ENCODE data around the gene ALCAM.

Gene ALCAM

DNA sequence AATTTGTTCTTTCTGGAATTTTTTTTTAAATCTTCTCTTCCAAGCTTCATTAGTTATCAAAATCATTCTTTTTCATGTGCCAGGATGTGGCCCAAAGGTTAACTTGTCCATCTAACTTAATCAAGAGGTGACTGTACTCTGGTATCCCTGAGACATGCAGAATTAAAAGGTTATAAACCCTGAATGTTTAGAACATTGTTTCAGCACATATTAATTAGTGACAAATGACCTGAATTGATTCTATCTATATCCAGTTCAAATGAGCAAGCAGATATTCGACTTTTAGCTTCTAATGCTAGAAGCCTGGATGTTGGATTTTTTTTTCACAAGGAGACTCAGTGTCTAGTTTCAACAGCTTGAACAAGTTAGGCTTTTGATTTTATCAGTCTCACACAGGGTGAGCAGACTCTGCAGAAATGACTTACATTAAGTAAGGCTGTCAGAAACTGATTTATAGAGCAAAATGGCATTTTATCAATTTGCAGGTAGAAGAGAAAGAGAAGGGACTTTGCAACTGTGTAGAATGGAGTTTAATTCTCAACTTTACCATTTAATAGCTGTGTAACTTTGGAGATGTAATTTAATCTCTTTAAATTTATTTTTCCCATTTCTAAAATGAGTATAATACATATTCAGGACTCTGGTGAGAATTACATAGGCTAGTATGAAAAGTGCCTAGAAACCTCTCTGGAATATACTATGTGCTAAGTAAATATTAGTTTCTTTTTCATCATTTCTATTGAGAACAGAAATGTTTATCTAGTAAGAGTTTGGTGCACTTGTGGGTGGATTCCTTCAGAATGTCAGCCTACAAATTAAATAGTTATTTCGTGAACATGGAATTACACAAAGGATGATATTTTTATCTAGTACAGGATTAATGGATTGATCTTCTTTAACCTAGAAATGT, 100.0 kb downstream of the ALCAM start:
- Histone ChIP-seq H3K4me3 (ENCODE audit: insufficient read length, low read depth) (no peak overlapping the region), H3K4me1 (ENCODE audit: insufficient read depth, insufficient read length) (no peaks in the 10 kb centered on the region), H3K9ac (ENCODE audit: insufficient read length, low read depth) (no peak overlapping the region), H3K36me3 (ENCODE audit: insufficient read depth, insufficient read length, low read length) (no peaks in the 10 kb centered on the region), H3K27me3 (ENCODE audit: insufficient read depth, insufficient read length) (no peaks in the 10 kb centered on the region), H3K9me3 (ENCODE audit: insufficient read depth, low read length) (no peaks in the 10 kb centered on the region)
- TF ChIP-seq YY1 (IDR thresholded peaks at IDR 0.05; ENCODE audit: insufficient read depth, insufficient read length) (no peak), SUZ12 (IDR thresholded peaks at IDR 0.05; ENCODE audit: extremely low read depth, insufficient read depth, insufficient read length) (no peak), ZNF274 (IDR thresholded peaks at IDR 0.05; ENCODE audit: low read depth, low read length) (no peak)
- DNase-seq (ENCODE audit: low read depth, low spot score): no peak

DNA sequence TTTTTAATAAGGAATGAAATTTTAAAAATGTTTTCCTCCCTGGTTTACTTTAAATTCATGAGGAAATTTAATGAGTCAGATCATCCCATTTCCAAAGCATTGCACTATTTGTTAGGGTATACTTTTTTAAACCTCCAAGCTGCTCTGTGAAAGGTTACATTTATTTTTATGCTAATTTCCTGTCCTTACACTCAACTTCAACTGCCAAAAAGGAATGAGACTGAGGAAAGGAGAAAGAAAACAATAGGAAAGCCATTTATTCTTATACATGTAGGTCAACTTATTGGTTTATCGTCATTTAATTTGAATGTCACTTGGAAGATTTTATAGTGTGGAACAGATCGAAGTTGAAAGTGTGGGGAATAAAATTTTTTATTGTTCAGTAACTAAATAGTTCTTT, 104.1 kb downstream of the ALCAM start:
- no peaks in the 10 kb centered on the region for H3K36me3 ChIP-seq (ENCODE audit: insufficient read depth, insufficient read length, low read length)
- no peaks in the 10 kb centered on the region for H3K4me1 ChIP-seq (ENCODE audit: insufficient read depth, insufficient read length)
- no peak for DNase-seq (ENCODE audit: low read depth, low spot score)
- H3K4me3 ChIP-seq (ENCODE audit: insufficient read length, low read depth): no peak overlapping the region
- TF ChIP-seq ZNF274 (IDR thresholded peaks at IDR 0.05; ENCODE audit: low read depth, low read length) (no peak), YY1 (IDR thresholded peaks at IDR 0.05; ENCODE audit: insufficient read depth, insufficient read length) (no peak), SUZ12 (IDR thresholded peaks at IDR 0.05; ENCODE audit: extremely low read depth, insufficient read depth, insufficient read length) (no peak)
- H3K27me3 ChIP-seq (ENCODE audit: insufficient read depth, insufficient read length): no peaks in the 10 kb centered on the region
- H3K9ac ChIP-seq (ENCODE audit: insufficient read length, low read depth): no peak overlapping the region
- H3K9me3 ChIP-seq (ENCODE audit: insufficient read depth, low read length): no peaks in the 10 kb centered on the region

DNA sequence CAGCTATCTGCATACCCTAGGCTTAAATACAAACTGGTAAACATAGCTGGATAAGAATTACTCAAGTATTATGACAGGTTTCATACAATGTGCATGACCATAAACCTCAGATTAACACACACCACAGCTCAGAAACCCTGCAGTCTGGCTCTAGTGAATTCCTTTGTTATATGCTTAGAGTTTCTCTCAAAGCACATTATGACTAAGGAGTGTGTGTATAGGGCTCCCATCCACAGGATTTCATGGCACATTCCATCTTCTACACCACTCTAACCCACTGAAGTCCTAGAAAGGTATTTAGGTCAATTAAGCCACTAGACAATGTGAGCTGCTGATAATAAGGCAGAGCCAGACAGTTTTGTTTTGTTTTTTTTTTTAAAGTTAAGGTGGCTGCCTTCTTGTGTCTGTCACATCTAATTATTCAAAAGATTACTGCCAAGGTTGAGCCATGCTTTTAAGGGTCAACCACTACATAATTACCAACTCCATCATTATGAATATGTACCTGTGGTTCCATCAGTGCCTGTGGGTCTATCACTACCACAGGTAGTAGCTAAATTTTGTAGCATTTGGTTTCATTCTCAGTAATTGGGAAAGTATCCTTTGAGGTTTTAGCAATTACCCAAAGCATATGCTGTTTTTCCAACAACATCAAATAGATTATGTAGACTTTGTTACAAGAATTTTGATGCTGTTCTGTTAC, 107.0 kb downstream of the ALCAM start:
- no peaks in the 10 kb centered on the region for H3K36me3 ChIP-seq (ENCODE audit: insufficient read depth, insufficient read length, low read length)
- H3K4me1 ChIP-seq (ENCODE audit: insufficient read depth, insufficient read length): no peaks in the 10 kb centered on the region
- H3K9me3 ChIP-seq (ENCODE audit: insufficient read depth, low read length): 0 out of 2 replicates have a peak, but pooled peaks cover 7% of the 10 kb centered on the region
- no peak overlapping the region for H3K4me3 ChIP-seq (ENCODE audit: insufficient read length, low read depth)
- no peak overlapping the region for H3K9ac ChIP-seq (ENCODE audit: insufficient read length, low read depth)
- H3K27me3 ChIP-seq (ENCODE audit: insufficient read depth, insufficient read length): no peaks in the 10 kb centered on the region
- no peak for TF ChIP-seq ZNF274 (IDR thresholded peaks at IDR 0.05; ENCODE audit: low read depth, low read length)
- no peak for TF ChIP-seq YY1 (IDR thresholded peaks at IDR 0.05; ENCODE audit: insufficient read depth, insufficient read length)
- no peak for DNase-seq (ENCODE audit: low read depth, low spot score)

DNA sequence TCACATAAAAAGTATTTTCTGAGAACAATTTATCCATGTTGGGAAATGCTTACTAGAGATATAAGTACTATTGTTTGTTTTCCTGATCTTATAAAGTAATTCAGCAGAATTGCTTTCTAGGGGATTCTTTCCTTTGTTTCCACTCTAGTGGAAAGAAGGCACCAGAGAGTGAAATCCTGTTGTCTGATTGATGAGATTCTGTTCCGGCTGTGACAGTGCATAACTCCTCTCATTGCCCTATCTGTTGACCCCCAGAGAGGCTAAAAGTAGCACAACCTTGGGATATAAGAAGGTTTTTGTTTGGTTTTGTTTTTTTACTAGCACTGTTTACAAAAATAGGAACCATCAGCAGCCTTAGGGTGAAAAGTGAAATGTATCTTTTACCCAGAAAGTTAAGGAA, 114.1 kb downstream of the ALCAM start:
- DNase-seq (ENCODE audit: low read depth, low spot score): no peak
- no peak overlapping the region for H3K4me3 ChIP-seq (ENCODE audit: insufficient read length, low read depth)

DNA sequence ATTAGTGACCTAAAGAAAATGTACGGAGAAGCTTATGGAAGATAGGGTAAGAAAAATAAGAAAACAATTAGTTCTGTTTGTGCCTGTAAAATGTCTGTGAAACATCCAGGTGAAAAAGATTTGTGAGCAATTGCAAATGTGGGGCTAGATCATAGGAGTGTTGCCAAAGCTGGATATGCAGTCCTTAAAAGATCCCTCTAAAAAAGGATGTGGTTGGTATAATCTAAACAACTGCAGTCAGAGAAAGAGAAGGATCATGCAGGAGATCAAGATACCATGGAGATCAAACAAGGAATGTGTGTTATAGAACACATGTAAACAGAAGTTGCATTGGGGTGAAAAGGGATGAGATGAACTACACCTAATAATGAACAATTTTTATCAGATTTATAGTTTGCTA, 116.8 kb downstream of the ALCAM start:
- no peaks in the 10 kb centered on the region for H3K4me1 ChIP-seq (ENCODE audit: insufficient read depth, insufficient read length)
- no peak overlapping the region for H3K4me3 ChIP-seq (ENCODE audit: insufficient read length, low read depth)
- DNase-seq (ENCODE audit: low read depth, low spot score): no peak

More for the DNA sequence above, 114.1 kb downstream of the ALCAM start:
- Histone ChIP-seq H3K9me3 (ENCODE audit: insufficient read depth, low read length) (0 out of 2 replicates have a peak, but pooled peaks cover 7% of the 10 kb centered on the region), H3K4me1 (ENCODE audit: insufficient read depth, insufficient read length) (no peaks in the 10 kb centered on the region), H3K9ac (ENCODE audit: insufficient read length, low read depth) (no peak overlapping the region), H3K36me3 (ENCODE audit: insufficient read depth, insufficient read length, low read length) (no peaks in the 10 kb centered on the region), H3K27me3 (ENCODE audit: insufficient read depth, insufficient read length) (no peaks in the 10 kb centered on the region)
- TF ChIP-seq ZNF274 (IDR thresholded peaks at IDR 0.05; ENCODE audit: low read depth, low read length): no peak
- TF ChIP-seq YY1 (IDR thresholded peaks at IDR 0.05; ENCODE audit: insufficient read depth, insufficient read length): no peak
- no peak for TF ChIP-seq SUZ12 (IDR thresholded peaks at IDR 0.05; ENCODE audit: extremely low read depth, insufficient read depth, insufficient read length)

DNA sequence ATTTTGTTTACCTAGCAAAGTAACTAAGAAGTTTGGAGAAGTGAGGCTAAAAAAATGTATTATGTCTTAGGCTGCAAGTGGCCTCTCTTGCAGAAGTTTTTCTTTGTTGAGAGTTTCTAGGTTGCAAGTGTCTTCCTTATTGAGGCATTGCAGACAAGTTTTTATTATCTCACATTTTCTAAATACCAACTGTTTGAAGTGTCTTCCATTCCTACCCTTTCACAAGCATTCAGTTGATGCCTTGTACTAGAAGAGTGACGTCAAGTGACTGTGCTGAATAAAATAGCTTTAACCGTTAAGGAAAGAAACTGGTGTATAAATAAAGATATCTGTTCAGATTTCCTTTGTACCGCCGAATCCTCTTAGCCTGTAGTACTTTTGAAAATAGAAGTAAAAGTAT, 123.3 kb downstream of the ALCAM start:
- TF ChIP-seq YY1 (IDR thresholded peaks at IDR 0.05; ENCODE audit: insufficient read depth, insufficient read length) (no peak), ZNF274 (IDR thresholded peaks at IDR 0.05; ENCODE audit: low read depth, low read length) (no peak), SUZ12 (IDR thresholded peaks at IDR 0.05; ENCODE audit: extremely low read depth, insufficient read depth, insufficient read length) (no peak)
- Histone ChIP-seq H3K27me3 (ENCODE audit: insufficient read depth, insufficient read length) (no peaks in the 10 kb centered on the region), H3K36me3 (ENCODE audit: insufficient read depth, insufficient read length, low read length) (no peaks in the 10 kb centered on the region), H3K4me1 (ENCODE audit: insufficient read depth, insufficient read length) (no peaks in the 10 kb centered on the region), H3K9me3 (ENCODE audit: insufficient read depth, low read length) (peaks cover 18% of the 10 kb centered on the region; the same call in 1 of the 2 replicates), H3K9ac (ENCODE audit: insufficient read length, low read depth) (no peak overlapping the region), H3K4me3 (ENCODE audit: insufficient read length, low read depth) (no peak overlapping the region)
- no peak for DNase-seq (ENCODE audit: low read depth, low spot score)

More for the DNA sequence above, 116.8 kb downstream of the ALCAM start:
- no peak for TF ChIP-seq SUZ12 (IDR thresholded peaks at IDR 0.05; ENCODE audit: extremely low read depth, insufficient read depth, insufficient read length)
- no peak for TF ChIP-seq YY1 (IDR thresholded peaks at IDR 0.05; ENCODE audit: insufficient read depth, insufficient read length)
- no peak for TF ChIP-seq ZNF274 (IDR thresholded peaks at IDR 0.05; ENCODE audit: low read depth, low read length)
- Histone ChIP-seq H3K36me3 (ENCODE audit: insufficient read depth, insufficient read length, low read length) (no peaks in the 10 kb centered on the region), H3K9ac (ENCODE audit: insufficient read length, low read depth) (no peak overlapping the region), H3K9me3 (ENCODE audit: insufficient read depth, low read length) (0 out of 2 replicates have a peak, but pooled peaks cover under 1% of the 10 kb centered on the region), H3K27me3 (ENCODE audit: insufficient read depth, insufficient read length) (no peaks in the 10 kb centered on the region)

All from NT2/D1 (cell line).